ENCODE measurements around the gene SCP2.

Gene SCP2

DNA sequence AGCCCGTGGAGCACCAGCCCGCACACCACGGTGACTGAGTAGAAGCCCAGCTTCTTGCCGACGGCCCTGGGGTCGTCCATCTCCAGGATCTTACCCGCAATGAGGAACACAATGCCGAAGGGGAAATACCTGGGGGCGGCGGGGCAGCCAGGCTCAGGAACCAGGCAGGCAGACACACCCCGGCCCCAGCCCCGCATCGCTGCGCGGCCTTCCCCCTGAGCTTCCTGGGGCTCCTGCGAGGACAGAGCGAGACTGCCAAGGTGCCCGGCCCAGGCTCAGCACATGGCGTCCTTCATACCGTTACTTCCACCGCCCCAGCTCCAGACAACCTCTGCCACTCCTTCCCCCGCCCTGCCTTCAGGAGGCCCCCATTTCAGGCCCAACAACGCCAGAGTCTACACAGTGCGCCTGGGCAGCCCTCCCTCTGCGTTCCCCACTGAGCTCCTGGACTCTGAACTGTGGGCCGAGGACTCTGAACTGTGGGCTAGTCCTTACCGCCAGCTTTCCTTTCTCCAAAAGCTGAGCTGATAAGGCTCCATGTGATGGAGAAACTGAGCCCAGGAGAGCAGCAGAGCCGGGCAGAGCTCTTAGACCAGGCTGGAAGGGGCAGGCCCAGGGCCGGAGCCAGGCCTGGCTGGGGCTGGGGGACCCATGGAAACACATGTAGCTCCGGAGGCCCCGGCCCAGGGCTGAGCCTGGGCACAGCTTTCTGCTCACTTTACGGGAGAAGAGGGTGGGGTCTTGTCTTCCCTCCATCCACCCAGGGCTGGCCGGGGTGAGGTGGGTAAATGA is 165.8 kb downstream of the SCP2 start:
- H3K4me3 ChIP-seq (ENCODE audit: low read length): no peak overlapping the region
- DNase-seq (ENCODE audit: low read depth): no peak
- TF ChIP-seq, protein P1, sequence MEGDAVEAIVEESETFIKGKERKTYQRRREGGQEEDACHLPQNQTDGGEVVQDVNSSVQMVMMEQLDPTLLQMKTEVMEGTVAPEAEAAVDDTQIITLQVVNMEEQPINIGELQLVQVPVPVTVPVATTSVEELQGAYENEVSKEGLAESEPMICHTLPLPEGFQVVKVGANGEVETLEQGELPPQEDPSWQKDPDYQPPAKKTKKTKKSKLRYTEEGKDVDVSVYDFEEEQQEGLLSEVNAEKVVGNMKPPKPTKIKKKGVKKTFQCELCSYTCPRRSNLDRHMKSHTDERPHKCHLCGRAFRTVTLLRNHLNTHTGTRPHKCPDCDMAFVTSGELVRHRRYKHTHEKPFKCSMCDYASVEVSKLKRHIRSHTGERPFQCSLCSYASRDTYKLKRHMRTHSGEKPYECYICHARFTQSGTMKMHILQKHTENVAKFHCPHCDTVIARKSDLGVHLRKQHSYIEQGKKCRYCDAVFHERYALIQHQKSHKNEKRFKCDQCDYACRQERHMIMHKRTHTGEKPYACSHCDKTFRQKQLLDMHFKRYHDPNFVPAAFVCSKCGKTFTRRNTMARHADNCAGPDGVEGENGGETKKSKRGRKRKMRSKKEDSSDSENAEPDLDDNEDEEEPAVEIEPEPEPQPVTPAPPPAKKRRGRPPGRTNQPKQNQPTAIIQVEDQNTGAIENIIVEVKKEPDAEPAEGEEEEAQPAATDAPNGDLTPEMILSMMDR (conservative IDR thresholded peaks at IDR 0.05; ENCODE audit: low read depth, low read length): no peak

DNA sequence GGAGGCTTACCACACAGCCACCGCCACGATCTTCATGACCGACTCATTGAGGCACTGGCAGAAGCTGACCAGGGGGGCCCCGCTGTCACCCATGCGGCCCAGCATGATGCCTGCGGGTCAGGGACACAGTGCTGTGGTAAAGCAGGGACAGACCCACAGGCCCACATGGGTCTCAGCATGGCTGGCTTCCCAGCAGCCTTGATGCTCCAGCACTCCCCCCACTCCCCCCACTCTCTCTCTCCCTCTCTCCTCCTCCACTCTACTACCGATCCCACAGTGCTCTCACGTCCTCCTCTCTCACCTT is 166.3 kb downstream of the SCP2 start:
- H3K4me3 ChIP-seq (ENCODE audit: low read length): no peak overlapping the region
- TF ChIP-seq, protein P1 (conservative IDR thresholded peaks at IDR 0.05; ENCODE audit: low read depth, low read length): no peak
- DNase-seq (ENCODE audit: low read depth): no peak

DNA sequence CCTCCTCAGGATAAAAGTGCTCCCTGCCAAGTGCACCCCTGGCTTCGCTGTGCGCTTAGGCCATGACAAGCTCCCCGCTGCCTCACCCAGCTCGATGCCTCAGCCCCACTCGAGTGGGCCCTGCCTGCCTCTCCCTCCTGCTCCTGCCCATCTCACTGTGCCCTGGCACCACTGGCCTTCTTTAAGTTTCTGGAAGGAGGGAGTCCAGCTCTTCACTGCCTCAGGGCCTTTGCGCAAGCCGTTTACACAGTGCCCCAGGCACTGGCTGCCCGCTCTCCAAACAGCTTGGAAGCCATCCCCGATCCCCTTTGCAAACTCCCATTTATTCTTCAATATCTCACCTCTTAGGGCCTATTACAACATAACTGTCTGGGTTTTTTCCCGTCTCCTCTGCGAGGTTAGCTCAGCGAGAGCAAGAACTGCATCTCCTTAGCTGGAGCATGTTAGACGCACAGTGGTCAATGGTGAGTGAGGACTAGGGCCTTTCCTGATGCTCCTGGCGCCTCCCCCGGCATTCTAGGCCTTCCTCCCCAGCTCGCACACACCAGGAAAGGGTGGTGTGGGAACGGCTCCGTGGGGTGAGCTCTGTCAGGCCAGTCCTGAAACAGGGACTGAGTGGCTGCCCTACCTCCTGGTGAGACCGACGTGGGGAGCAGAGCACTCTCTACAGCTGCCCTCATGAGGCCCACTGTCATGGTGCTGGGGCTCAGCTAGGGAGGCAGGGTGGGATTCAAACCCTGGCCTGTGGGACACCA is 166.9 kb downstream of the SCP2 start:
- TF ChIP-seq, protein P1 (conservative IDR thresholded peaks at IDR 0.05; ENCODE audit: low read depth, low read length): no peak
- no peak overlapping the region for H3K4me3 ChIP-seq (ENCODE audit: low read length)
- DNase-seq (ENCODE audit: low read depth): no peak

DNA sequence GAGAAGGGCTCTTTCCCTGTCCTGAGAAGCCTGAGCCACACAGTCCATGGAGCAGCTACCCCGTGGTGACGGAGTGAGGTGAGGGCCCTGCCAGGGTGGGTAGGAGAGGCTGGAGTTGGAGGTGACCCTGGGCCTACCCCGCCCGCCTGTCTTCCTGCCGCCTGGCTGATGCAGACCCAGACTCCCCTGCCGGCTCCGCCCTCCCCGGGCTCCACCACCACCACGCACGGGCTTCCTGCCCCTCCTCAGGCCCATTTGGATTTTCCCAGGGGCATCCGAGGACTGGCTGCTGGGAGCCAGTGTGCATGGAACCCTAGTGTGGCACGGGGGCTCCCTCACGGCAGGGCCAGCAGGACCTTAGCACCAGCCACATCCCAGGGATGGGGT is 167.4 kb downstream of the SCP2 start:
- TF ChIP-seq, protein P1 (conservative IDR thresholded peaks at IDR 0.05; ENCODE audit: low read depth, low read length): no peak
- no peak for DNase-seq (ENCODE audit: low read depth)
- H3K4me3 ChIP-seq (ENCODE audit: low read length): no peak overlapping the region

Measured in retinal pigment epithelial cell (primary cell).